NCI-H2227 treated with DMSO at 0.1 percent for 48 hours (cell line): ENCODE data around the gene SHC4.

Experiments used
- DNase-seq: peaks from one replicate; lab custom pipeline; 2025; lab: John Stamatoyannopoulos, UW

SHC4 gene

DNA sequence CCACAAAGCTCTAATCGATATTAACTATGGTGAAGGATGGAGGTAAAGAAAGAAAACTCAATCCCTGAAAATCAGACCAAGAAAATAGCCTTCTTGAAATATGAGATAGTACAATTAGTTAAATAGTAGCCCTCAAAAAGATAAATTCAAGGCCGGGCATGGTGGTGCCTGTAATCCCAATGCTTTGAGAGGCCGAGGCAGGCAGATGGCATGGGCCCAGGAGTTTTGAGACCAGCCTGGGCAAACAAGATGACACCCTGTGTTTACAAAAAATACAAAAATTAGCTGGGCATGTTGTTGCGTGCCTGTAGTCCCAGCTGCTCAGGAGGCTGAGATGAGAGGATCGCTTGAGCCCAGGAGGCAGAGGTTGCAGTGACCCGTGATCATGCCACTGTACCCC lies 121.2 kb downstream of the SHC4 start:
- DNase-seq, result no peak

DNA sequence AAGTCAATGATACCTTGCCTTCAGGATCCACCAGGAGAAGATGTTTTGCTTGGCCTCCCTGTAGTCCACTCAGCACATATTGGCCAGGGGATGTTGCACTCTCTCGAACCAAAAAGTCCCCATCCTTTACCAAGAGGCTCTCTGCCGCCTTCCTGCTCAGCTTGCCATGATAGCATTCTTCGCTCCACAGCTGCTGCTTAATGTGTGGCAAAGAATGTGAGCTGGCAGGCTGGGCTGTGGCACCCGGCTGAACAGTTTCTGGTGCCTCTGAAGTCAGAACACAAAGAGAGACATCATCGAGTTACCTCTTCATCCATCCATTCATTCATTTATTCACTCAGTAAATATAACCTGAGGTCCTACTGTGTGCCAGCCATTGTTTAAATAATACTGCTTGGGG lies 129.0 kb downstream of the SHC4 start:
- DNase-seq, result no peak

DNA sequence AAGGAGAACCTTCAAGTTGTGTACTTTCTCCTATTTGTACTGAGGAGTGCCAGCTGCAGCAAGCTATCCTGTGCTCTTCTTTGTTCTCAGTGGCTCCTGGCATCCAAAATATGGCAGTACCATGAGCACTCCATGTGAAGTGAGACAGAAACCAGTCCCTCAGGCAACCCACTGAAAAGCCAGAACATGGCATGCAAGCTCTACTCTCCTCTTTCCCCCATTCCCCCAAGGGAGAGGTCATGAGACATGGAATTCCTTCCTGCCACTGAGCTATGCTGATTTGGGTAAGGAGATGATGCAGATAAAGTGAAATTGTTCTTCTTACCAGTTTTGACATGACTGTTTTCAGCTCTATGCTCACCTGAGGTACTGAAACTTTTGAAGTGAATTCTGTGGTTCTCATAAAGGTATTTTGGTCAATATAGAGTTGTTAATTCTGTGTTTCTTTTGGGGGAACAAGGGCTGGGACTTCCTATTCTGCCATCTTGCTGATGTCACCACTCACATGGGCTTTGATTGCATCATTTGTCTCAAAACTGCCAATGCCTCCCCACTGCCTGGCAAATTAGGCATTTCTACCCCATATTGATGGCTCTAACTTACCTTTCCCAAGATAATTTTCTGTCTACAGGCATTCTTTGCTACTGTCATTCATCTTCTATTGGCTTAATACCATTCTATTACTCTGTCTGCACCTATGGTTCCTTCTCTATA lies 130.0 kb downstream of the SHC4 start:
- no peak for DNase-seq

DNA sequence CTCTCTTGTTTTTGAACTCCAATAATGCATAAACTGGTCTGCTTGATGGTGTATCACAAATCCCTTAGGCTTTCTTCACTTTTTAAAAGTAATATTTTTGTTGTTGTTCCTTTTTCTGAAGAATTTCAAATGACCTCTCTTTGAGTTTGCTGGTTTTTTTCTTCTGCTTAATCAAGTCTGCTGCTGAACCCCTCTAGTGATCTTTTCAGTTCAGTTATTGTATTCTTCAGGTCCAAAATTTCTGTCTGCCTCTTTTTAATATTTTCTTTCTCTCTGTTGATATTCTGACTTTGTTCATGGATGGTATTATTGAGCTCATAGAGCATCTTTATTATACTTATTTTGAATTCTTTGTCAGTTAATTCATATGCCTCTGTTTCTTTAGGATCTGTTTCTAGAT lies 131.1 kb downstream of the SHC4 start:
- no peak for DNase-seq

DNA sequence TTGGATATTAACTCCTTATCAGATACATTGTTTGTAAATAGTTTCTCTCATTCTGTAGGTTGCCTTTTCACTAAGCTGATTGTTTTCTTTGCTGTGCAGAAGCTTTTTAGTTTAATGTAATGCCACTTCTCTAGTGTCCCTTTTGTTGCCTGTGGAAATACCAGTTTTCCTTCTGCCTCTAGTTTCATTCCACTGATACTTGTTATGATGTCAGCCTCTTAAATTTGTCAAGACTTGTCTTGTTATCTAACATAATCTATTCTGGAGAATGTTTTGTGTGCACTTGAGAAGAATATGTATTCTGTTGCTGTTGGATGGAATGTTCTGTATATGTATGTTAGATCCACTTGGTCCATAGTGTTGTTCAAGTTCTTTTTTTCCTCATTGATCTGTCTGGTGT lies 134.8 kb downstream of the SHC4 start:
- DNase-seq, result no peak

DNA sequence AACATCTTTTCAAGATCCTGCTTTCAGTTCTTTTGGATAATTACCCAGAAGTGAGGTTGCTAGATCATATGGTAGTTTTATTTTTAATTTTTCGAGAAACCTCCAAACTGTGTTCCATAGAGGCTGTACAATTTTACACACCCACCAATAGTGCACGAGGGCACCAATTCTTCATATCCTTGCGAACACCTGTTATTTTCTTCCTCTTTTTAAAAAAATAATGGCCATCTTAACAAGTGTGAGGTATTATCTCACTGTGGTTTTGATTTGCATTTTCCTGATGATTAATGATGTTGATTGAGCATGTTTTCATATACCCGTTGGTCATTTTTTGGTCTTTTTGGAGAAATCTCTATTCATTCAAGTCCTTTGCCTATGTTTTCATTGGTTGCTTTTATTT lies 135.2 kb downstream of the SHC4 start:
- no peak for DNase-seq

DNA sequence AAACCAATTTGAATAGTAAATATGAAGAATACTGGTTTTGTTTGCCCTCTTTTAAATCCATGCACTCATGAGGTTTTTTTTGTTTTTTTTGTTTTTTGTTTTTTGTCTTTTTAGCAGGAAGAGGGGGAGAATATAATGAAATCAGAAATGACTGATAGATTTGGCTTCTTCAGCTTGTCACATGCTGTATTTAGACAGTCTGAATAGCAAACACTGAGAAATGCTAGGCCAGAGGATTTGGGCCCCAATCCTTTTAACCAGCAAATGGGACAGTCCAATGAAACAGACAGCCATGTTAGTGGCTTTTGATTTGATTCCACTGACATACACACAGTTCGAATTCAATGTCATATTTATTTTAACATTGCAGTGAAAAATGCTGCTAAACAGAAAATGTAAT lies 138.6 kb downstream of the SHC4 start:
- DNase-seq, result no peak

DNA sequence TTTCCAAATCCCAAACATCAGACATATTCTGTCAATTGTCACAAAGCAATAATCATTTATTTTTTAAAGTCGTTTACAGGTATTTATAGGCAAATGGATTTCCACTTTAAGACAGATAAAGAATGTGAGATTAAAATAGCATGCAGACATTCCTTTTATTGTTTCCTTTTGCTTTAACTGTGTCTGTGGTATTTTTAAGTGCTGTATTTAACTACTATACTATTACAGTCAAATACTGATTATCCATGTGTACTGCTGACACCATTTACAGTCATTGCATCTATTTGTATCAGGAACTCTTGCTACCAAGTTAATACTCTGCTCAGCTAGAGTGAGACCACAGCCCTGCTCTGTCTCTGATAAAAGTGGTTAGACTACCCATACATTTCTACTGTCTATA lies 140.0 kb downstream of the SHC4 start:
- DNase-seq, result no peak

DNA sequence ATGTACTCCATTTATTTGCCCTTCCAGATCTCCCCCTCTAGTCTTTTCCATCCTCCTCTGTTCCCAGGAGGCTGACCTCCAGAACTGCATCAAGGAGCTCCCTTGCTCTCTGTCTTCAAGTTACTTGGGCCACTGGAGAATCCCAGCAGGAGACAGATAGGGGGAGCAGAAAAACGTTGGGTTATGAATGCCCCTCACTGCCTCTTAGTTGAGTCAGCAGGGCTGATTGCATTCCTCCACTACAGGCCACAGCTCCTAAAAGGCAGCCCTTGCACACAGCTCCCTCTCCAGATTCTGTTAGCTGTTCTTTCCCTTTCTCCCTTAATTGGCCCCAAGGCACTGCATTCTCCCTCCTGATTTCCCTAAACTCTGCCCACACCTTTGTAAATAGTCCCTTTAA lies 140.5 kb downstream of the SHC4 start:
- DNase-seq, result no peak

DNA sequence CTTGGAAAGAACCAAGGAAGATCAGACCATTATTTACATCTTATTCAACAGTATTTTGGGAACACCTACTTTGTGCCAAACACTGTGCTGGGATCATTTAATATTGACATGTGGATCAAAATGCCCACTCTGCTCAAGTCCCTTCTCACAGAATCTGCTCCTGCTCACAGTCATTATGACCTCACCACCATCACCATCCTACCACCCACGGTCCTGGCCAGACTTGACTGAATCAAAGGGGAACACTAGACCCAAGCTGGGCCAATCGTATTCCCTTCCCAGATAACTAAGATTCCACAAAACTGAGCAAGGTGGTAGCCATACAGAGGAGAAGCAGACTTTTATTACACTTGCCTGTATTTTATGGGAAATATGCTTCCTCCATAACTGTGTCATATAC lies 149.4 kb downstream of the SHC4 start:
- no peak for DNase-seq

DNA sequence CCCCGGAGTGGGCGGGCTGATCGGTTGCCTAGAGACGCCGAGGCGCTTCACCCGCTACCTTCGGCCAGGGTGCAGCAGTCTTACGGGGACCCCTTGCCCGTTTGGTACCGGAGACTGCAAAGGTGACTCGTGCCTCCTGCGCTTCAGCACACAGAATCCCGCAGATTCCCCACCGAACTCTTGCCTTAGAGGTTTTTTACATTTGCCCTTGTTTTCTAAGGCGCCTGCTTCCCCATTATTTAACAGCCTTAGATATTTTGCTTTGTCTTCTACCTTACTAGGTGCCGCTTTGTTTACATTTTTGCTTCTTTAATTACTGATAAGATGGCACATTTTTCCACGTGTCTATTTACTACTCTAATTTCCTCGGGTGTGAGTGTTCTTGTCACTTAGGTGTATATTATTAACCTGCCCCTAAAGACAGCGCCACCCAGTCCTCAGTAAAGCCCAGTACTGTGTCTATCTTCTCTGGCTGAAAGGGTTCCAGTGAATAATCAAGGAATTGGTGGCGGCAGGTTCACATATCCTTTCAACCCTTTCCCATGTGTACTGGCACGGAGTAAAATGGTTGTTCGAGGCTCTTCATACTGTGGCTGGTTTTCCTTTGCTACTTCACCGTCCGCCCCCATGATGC lies 152.3 kb downstream of the SHC4 start:
- no peak for DNase-seq

DNA sequence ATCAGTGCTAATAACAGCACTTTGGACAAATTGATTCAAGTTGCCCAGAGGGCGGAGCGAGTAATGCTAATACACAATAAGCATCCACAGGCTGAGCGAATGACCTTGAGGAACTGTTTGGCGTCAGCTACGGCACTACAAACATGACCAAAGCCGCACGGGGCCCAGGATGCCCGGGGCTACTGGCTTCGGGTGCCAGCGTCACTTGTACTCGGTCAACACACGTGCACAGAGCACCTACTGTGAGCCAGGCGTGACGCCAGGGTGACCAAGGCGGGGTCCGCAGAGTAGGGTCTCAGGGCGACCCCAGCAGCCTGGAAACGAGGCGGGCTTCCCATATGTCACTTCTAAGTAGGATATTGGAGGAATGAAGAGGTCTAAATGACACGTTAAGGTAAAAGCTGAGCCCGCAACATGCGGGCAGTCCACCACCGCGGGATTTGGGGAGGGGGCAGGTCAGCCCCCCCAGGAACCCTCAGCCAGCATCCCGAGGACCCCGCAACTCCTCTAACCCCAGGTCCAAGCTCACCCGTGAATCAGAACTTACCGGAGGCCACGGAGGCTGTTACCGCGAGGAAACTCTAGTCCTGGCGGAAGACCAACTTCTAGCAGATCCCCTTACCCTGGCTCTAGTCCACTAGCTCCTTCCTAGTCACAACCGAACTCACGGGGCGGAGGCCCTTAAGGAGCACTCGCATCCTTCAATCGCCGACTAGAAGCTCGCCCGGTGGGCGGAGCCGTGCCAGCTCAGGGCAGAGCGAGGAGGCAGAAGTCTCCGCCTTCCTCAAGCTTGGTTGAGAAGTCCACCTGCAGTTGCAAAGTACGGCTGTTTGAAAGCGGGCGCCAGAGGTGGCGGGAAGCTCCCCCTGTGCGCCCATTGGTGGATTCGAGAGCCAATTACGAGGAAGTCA lies 153.1 kb downstream of the SHC4 start, which contains the start of gene CEP152:
CEP152 (minus strand) TSS at position 656 of the 911 bp plus-strand sequence. CDS start 5,420 bp downstream, outside the sequence.
- DNase-seq, result peak; percentile 95

DNA sequence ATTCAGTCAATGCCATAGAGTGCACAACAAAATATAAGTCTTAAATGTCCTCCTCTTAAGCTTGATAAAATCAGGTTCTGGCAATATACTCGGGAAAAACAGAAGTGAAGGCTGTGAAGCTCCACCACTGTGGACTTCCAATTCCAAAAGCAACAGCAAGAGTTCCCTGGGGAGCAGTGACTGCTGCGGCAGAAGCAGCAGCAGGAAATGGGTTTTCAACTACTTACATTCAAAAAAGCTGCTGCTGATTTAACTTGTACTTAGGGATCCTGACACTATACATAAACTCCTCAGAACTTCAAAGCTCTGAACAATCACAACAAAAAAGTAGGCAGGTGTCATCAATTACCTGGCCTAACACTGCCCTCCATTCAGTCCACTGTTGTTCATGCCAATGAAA lies 157.6 kb downstream of the SHC4 start:
- no peak for DNase-seq

DNA sequence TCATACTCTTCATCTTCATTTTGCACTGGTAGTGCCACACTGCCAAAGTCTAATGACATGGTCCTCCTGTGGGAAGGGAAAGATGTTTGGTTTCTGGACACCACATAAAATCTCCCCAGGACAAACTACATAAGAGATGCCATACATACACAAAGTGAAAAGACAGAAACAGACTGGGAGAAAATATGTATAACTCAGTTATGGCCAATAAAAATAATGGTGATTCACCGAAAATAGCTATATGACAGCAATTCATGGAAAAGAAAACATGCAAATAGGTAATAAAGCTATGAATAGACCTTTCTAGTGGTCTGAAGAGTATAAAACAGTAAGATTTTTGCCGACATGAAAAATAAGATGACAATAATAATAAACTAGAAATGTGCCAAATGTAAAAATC lies 158.1 kb downstream of the SHC4 start:
- DNase-seq, result no peak

DNA sequence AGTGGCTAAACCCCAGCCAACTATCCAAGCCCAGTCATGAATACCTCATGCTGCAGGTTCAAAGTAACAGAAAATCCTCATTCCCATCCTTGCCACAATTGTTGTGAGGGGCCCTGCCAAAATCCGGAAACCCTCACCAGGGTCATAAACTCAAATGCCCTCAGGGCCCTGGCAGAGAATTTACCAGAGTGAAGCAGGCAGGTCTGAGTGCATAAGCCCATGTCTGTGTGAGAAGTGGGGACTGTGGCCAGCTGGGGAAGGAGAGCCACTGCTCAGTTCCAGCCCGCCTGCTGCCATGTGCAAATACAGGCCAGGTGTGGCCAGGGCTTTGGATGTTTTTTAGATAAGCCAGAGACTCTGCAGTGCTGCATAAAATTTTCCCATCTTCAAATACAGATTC lies 159.8 kb downstream of the SHC4 start:
- DNase-seq, result no peak

DNA sequence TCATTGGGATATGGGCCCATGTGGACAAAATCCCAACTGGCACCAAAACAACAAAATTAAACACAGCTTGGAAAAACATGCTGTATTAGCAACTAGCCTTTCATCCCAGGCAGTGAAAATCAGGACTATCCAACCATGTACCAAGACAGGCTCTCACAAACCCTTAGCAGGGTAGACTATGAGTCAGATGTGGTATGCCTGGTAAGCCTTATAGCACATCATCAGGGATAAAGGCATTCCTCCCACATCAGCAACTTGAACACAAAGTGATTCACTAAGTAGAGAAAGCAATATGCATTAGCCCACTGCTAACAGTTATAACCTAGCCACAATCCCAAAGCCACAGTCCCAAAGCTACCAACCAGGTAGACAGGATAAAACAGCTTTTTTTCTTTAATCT lies 160.9 kb downstream of the SHC4 start:
- no peak for DNase-seq

DNA sequence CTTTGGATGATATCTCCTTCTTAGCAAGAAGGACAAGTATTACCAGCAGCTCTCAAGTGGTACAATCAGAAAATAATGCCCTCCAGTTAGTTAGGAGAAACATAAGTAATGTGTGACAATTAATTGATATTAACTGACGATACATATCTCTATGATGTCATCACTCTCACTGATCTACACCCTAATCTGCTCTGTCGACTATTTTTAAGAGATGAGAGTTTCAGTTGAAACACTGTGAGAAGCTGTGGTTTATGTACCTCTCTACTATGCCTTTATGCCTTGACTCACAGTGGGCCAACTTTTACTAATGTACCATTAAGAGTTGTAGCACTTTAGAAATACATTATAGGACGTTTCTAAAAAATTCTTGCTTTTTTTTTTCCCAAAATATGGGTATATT lies 161.5 kb downstream of the SHC4 start:
- DNase-seq, result no peak

DNA sequence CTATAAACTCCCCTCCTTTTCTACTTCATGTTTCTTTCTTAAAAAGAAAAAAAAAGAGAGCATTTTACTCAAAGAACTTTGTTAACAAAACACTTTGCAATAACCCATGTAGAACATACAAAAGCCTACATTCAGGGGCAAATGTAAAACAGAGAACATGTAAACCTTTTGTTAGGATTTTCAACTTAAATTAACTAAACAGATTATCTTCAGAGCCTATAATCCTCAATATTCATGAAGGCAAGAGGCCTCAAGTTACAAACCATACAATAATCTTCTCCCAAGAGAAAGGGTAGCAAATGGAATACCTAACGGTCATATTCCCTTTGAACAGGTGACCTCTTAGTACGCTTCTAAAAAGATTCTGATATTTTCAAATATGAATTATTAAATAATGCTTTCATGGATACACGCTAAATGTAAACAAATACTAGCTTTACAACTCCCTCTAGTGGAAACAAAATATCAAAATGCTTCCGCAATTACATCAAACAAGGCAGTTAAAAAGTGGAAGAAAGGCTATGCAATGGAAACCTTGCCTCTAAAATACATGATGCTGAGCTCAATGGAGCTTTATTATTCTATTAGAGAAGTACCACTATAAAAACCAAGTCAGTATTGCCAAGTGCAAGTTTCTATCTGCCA lies 162.8 kb downstream of the SHC4 start:
- DNase-seq, result peak; percentile 23

DNA sequence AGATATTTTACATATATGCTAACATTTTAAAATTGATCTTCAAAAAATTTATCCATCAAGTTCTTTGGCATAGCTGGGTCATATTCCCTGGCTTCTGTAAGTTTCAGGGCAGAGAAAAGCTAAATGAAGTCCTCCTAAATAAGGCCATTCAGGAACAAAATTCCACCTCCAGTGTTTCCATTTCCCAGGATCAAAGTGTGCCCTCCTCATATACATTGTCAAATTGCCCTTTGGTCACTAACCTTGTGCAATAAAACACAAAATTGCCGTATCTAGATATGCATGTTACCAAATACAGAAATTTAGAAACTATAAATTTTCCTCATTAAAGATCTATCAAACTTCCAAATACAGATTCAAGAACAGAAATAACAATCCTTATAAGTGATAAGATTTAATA lies 163.5 kb downstream of the SHC4 start:
- no peak for DNase-seq

DNA sequence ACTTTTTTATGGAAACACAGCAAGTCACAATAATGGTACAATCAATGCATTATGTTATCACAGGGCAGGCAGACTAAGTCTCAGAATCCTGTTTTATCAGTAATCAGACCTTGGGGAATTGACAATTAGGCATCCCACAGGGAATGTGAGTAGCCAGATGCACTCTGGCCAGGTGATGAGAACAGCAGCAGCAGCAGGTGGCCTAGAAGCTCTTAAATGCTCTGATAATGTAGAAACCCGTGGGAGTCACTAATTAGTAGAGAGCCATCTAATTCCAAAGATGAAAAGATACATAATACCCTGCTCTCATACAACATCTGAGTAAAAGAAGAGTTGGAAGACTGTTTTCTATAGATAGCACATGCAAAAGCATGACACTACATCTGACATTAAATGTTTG lies 165.4 kb downstream of the SHC4 start:
- no peak for DNase-seq

DNA sequence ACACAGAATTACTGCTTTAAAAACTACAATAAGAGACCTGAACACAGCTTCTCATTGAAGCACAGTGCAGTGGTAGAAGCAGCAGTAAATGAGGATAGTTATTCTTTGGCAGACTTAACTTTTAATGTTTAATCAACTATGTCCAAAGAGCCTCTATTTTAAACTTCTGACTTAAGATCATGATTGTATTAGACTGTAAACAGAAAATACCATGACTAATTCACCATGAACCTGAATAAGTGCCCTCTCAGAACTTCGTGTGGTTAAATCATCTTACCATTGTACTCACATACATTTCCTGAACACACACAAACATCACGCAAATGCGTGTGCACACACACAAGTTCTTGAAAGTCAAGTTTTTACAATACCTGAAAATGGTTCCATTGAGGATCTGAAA lies 166.8 kb downstream of the SHC4 start:
- DNase-seq, result no peak

DNA sequence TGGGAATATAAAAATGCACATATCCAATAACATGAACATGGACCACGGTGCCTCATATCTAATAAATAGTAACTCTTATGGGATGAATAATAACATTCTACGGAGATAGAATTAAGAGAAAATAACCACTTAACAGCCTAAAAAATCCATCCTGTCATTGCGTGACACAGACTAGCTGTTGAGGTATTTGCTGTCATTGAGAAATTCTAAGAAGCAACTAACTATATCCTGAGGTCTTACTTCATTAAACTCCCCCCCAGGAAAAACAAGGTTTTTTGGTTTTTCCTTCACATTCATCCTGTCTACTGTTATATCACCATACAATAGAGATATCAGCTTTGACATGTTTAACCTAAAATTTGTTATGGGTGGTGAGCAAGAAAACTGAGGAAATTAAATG lies 167.2 kb downstream of the SHC4 start:
- no peak for DNase-seq
